HepG2 (cell line): ENCODE measurements around the gene IL17RB. TPM values are rescaled to one million over a fixed set of nuclear protein-coding genes. Genes with fewer than 3 reads are reported as not detected.

Source experiments
- GABPA ChIP-seq, 2 experiments: IDR thresholded peaks; 2 replicates each; pipeline ENCODE4 v1.6.1; 2011 to 2016; ENCODE audit warnings: low read depth in 2 of 2, low read length in 1 of 2, missing biosample characterization in 1 of 2, missing genetic modification characterization in 1 of 2
- GATA4 ChIP-seq: sonication (generic); IDR thresholded peaks from 2 replicates; pipeline ENCODE4 v1.6.1; 2016; ENCODE audit warnings: antibody characterized with exemption, low read depth, borderline replicate concordance
- GPN1 ChIP-seq: sonication (generic); formaldehyde crosslinking; IDR thresholded peaks from 2 replicates; pipeline ENCODE4 v1.5.1; 2020; ENCODE audit warnings: missing genetic modification reagents, borderline replicate concordance
- ISL2 ChIP-seq: sonication (generic); formaldehyde crosslinking; IDR thresholded peaks from 2 replicates; pipeline ENCODE4 v1.5.0; 2020; ENCODE audit warnings: missing genetic modification reagents
- MXI1 ChIP-seq: IDR thresholded peaks from 3 replicates; pipeline ENCODE4 v1.6.1; 2012; ENCODE audit warnings: low read depth, low read length, inconsistent platforms, borderline replicate concordance
- NONO ChIP-seq, 2 experiments: fragments of 450-650 bp in 1 of 2; sonication (generic) in 1 of 2; formaldehyde crosslinking in 1 of 2; IDR thresholded peaks in 1 of 2; conservative IDR thresholded peaks in 1 of 2; 2 replicates each; pipeline versions ENCODE4 v1.6.1 to v1.8.0; 2017 to 2022; ENCODE audit warnings: mild to moderate bottlenecking in 1 of 2, missing genetic modification reagents in 1 of 2, moderate library complexity in 1 of 2
- RXRB ChIP-seq: IDR thresholded peaks from 2 replicates; pipeline ENCODE4 v1.6.1; 2016; ENCODE audit warnings: borderline replicate concordance, missing genetic modification reagents, missing compliant biosample characterization
- YEATS4 ChIP-seq: sonication (generic); formaldehyde crosslinking; IDR thresholded peaks from 2 replicates; pipeline ENCODE4 v1.4.0; 2020; ENCODE audit warnings: missing genetic modification reagents, borderline replicate concordance
- ZNF207 ChIP-seq: fragments of 450-650 bp; IDR thresholded peaks from 2 replicates; pipeline ENCODE4 v1.6.1; 2016; ENCODE audit warnings: antibody characterized with exemption, borderline replicate concordance
- ZNF563 ChIP-seq: sonication (generic); formaldehyde crosslinking; IDR thresholded peaks from 2 replicates; pipeline ENCODE4 v1.8.0; 2022; ENCODE audit warnings: mild to moderate bottlenecking, moderate library complexity, missing genetic modification reagents
- ZNF567 ChIP-seq: sonication (generic); formaldehyde crosslinking; IDR thresholded peaks from 2 replicates; pipeline ENCODE4 v1.8.1; 2023; ENCODE audit warnings: mild to moderate bottlenecking, missing genetic modification reagents, borderline replicate concordance
- ZNF605 ChIP-seq: sonication (generic); formaldehyde crosslinking; IDR thresholded peaks from 2 replicates; pipeline ENCODE4 v1.8.0; 2022; ENCODE audit warnings: mild to moderate bottlenecking, missing genetic modification reagents
- ZNF792 ChIP-seq: IDR thresholded peaks from 2 replicates; pipeline ENCODE4 v1.6.1; 2016
- ZNF878 ChIP-seq: sonication (generic); formaldehyde crosslinking; IDR thresholded peaks from 2 replicates; pipeline ENCODE4 v1.8.1; 2023; ENCODE audit warnings: mild to moderate bottlenecking, missing genetic modification reagents, moderate library complexity
- ZSCAN31 ChIP-seq: sonication (generic); formaldehyde crosslinking; IDR thresholded peaks from 2 replicates; pipeline ENCODE4 v1.5.0; 2020; ENCODE audit warnings: low read depth, mild to moderate bottlenecking, missing genetic modification reagents
- polyA plus RNA-seq, 8 experiments: library from polyadenylated mRNA; depleted of rRNA in 3 of 8; stranded (reverse) in 7 of 8; unstranded in 1 of 8; fragments of >200 nt; fragmentation: Illumina TruSeq in 4 of 8; extraction: Trizol in 4 of 8; gene quantifications; 2 replicates each; pipeline versions ENCODE4 v1.2.1 to v1.2.3, GENCODE V29; 2011 to 2016; ENCODE audit warnings: low read depth in 4 of 8, missing spikeins in 1 of 8, mixed read lengths in 1 of 8; ENCODE audit not compliant: insufficient read depth in 1 of 8
- total RNA-seq, 5 experiments: library from RNA; depleted of rRNA; stranded (reverse); fragments of >200 nt; fragmentation: Illumina TruSeq; extraction: Trizol; gene quantifications; 2 replicates each; pipeline ENCODE4 v1.2.3, GENCODE V29; 2016; ENCODE audit warnings: low read depth in 1 of 5
- TF ChIP-seq, protein P1 (sequence below): sonication (generic); formaldehyde crosslinking; IDR thresholded peaks from 2 replicates; pipeline ENCODE4 v1.5.0; 2020; ENCODE audit warnings: missing genetic modification reagents
- TF ChIP-seq, protein P2 (sequence below), 2 experiments: fragments of 450-650 bp in 1 of 2; sonication (generic) in 1 of 2; formaldehyde crosslinking; IDR thresholded peaks; 2 replicates each; pipeline versions ENCODE4 v1.5.0 to v1.8.0; 2020 to 2022; ENCODE audit warnings: mild to moderate bottlenecking in 1 of 2, missing genetic modification reagents in 1 of 2
- TF ChIP-seq, protein P3 (sequence below): sonication (generic); formaldehyde crosslinking; IDR thresholded peaks from 2 replicates; pipeline ENCODE4 v1.8.0; 2022; ENCODE audit warnings: missing genetic modification reagents, mild to moderate bottlenecking, inconsistent platforms, borderline replicate concordance
- TF ChIP-seq, protein P4 (sequence below): sonication (generic); formaldehyde crosslinking; IDR thresholded peaks from 2 replicates; pipeline ENCODE4 v1.4.0; 2020; ENCODE audit warnings: missing genetic modification reagents, mild to moderate bottlenecking, borderline replicate concordance
- TF ChIP-seq, protein P5 (sequence below): sonication (generic); formaldehyde crosslinking; IDR thresholded peaks from 2 replicates; pipeline ENCODE4 v1.5.1; 2020; ENCODE audit warnings: missing genetic modification reagents, mild to moderate bottlenecking, borderline replicate concordance
- TF ChIP-seq, protein P6 (sequence below): sonication (generic); formaldehyde crosslinking; IDR thresholded peaks from 2 replicates; pipeline ENCODE4 v1.5.0; 2020; ENCODE audit warnings: missing genetic modification reagents

IL17RB gene
- total and polyA plus RNA-seq, 2 of the 13 experiments (the other 11 are each of a cell fraction or from before 2014, with no cell fraction given) = 130 to 190 TPM

DNA sequence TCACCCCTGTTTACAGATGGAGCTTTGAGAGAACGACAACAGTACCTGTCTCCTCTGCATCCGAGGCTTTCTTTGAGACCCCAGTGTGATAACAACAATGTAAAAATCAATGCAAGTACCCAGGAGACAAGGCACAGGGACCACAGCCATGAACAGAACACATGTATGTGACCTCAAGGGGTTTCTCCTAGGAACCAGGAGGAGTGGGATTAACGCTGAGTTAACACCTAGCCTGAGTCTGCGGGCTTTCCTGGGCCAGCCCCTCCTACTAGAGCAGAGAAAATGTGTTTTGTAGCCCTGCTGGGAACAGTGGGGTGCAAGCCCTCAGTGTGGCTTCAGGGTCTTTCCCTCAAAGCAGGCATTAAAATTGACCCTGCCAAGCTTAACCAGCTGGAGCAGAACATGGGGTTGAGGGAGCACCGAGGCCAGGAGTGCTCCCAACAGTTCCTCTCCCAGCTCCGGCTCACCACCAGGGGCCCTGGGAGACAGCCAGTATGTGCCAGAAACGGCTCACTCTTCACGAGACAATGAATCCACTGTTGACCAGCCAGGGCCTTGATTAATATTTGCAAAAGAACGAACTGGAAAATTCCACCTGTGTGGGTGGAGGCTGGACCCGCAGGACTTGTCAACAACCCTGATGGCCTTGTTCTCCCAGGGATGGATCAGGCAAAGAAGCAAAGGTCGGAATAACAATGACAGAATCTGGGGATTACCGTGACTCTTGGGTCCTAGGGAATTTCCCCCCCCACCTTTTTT lies 3.8 kb upstream of the IL17RB start (continued):
- TF ChIP-seq, protein P1, sequence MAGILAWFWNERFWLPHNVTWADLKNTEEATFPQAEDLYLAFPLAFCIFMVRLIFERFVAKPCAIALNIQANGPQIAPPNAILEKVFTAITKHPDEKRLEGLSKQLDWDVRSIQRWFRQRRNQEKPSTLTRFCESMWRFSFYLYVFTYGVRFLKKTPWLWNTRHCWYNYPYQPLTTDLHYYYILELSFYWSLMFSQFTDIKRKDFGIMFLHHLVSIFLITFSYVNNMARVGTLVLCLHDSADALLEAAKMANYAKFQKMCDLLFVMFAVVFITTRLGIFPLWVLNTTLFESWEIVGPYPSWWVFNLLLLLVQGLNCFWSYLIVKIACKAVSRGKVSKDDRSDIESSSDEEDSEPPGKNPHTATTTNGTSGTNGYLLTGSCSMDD (CRISPR knock-in tag) = no peak
- TF ChIP-seq, protein P2, sequence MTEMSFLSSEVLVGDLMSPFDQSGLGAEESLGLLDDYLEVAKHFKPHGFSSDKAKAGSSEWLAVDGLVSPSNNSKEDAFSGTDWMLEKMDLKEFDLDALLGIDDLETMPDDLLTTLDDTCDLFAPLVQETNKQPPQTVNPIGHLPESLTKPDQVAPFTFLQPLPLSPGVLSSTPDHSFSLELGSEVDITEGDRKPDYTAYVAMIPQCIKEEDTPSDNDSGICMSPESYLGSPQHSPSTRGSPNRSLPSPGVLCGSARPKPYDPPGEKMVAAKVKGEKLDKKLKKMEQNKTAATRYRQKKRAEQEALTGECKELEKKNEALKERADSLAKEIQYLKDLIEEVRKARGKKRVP (CRISPR knock-in tag; IDR thresholded peaks at IDR 0.05) = 0 out of 4 replicates have a peak, but pooled peaks of 1 of the 2 experiments have one; percentile 4
- TF ChIP-seq MXI1 = peak; percentile 70; the same call in 1 of the 3 replicates
- no peak for TF ChIP-seq NONO (IDR thresholded peaks at IDR 0.05)
- TF ChIP-seq NONO (CRISPR knock-in tag; conservative IDR thresholded peaks at IDR 0.05) = peak; percentile 88
- TF ChIP-seq, protein P3, sequence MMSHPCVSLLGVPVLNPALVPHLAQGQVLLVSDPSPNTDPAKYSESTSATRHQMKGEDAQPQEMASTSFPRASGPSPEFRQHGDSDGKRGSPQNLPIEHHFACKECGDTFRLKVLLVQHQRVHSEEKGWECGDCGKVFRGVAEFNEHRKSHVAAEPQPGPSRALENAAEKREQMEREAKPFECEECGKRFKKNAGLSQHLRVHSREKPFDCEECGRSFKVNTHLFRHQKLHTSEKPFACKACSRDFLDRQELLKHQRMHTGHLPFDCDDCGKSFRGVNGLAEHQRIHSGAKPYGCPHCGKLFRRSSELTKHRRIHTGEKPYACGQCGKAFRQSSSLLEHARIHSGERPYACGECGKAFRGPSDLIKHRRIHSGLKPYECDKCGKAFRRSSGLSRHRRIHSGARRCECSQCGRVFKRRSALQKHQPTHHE (CRISPR knock-in tag) = no peak; the same call in 1 of the 2 replicates
- TF ChIP-seq ZNF605 (CRISPR knock-in tag) = peak; percentile 78
- peak; percentile 78; the same call in 1 of the 2 replicates for TF ChIP-seq ZNF878 (CRISPR knock-in tag)
- TF ChIP-seq GABPA (IDR thresholded peaks at IDR 0.05; ENCODE audit: low read depth, low read length) = no peak
- TF ChIP-seq GABPA (CRISPR knock-in tag; IDR thresholded peaks at IDR 0.05; ENCODE audit: low read depth) = peak; percentile 8; the same call in 1 of the 2 replicates
- no peak for TF ChIP-seq ZNF207
- TF ChIP-seq GPN1 (CRISPR knock-in tag) = no peak
- peak; percentile 44; the same call in 1 of the 2 replicates for TF ChIP-seq RXRB (CRISPR knock-in tag)
- TF ChIP-seq, protein P4, sequence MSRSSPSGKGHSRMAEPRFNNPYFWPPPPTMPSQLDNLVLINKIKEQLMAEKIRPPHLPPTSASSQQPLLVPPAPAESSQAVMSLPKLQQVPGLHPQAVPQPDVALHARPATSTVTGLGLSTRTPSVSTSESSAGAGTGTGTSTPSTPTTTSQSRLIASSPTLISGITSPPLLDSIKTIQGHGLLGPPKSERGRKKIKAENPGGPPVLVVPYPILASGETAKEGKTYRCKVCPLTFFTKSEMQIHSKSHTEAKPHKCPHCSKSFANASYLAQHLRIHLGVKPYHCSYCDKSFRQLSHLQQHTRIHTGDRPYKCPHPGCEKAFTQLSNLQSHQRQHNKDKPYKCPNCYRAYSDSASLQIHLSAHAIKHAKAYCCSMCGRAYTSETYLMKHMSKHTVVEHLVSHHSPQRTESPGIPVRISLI (CRISPR knock-in tag) = peak; percentile 97
- TF ChIP-seq ISL2 (CRISPR knock-in tag) = no peak; the same call in 1 of the 2 replicates
- TF ChIP-seq ZNF567 (CRISPR knock-in tag) = 0 out of 2 replicates have a peak, but pooled peaks have one; percentile 19
- TF ChIP-seq GATA4 = peak; percentile 79; the same call in 1 of the 2 replicates
- TF ChIP-seq, protein P5, sequence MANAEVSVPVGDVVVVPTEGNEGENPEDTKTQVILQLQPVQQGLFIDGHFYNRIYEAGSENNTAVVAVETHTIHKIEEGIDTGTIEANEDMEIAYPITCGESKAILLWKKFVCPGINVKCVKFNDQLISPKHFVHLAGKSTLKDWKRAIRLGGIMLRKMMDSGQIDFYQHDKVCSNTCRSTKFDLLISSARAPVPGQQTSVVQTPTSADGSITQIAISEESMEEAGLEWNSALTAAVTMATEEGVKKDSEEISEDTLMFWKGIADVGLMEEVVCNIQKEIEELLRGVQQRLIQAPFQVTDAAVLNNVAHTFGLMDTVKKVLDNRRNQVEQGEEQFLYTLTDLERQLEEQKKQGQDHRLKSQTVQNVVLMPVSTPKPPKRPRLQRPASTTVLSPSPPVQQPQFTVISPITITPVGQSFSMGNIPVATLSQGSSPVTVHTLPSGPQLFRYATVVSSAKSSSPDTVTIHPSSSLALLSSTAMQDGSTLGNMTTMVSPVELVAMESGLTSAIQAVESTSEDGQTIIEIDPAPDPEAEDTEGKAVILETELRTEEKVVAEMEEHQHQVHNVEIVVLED (CRISPR knock-in tag) = peak; percentile 36; the same call in 1 of the 2 replicates
- TF ChIP-seq YEATS4 (CRISPR knock-in tag) = peak; percentile 87; the same call in 1 of the 2 replicates
- TF ChIP-seq, protein P6, sequence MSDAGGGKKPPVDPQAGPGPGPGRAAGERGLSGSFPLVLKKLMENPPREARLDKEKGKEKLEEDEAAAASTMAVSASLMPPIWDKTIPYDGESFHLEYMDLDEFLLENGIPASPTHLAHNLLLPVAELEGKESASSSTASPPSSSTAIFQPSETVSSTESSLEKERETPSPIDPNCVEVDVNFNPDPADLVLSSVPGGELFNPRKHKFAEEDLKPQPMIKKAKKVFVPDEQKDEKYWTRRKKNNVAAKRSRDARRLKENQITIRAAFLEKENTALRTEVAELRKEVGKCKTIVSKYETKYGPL (CRISPR knock-in tag) = no peak
- peak; percentile 59; the same call in 1 of the 2 replicates for TF ChIP-seq ZNF792
- no peak for TF ChIP-seq ZNF563 (CRISPR knock-in tag)
- no peak; the same call in 1 of the 2 replicates for TF ChIP-seq ZSCAN31
